Left lung (tissue), 10 donors: ENCODE measurements around the gene PLCL2. TPM values are rescaled to one million over a fixed set of nuclear protein-coding genes. Genes with fewer than 3 reads are reported as not detected.
A peak's percentile ranks its signal among the peaks of the same experiment; 100 is the strongest.

Source experiments
- ATAC-seq: fragments of 200-7000 bp; cut with Tn5 transposase; one replicate; pipeline ENCODE4 v1.9.1; 2020; ENCODE audit warnings: moderate library complexity
- DNase-seq, 4 donors: peaks; one replicate each; pipeline ENCODE4 v3.0.0-alpha.2; 2013 to 2020
- H3K27ac ChIP-seq, 2 donors: fragments of 200-600 bp; sonication (generic) in 1 of 2; one replicate each; pipeline versions ENCODE4 v1.5.0 to v1.8.0; 2020 to 2021
- H3K27me3 ChIP-seq, 2 donors: fragments of 200-600 bp; sonication (generic) in 1 of 2; one replicate each; pipeline versions ENCODE4 v1.5.0 to v1.8.0; 2020 to 2021
- H3K36me3 ChIP-seq, 2 donors: fragments of 200-600 bp; sonication (generic) in 1 of 2; one replicate each; pipeline versions ENCODE4 v1.5.0 to v1.8.0; 2020 to 2021
- H3K4me1 ChIP-seq, 2 donors: fragments of 200-600 bp; one replicate each; pipeline ENCODE4 v1.8.0; 2021
- H3K4me3 ChIP-seq, 2 donors: fragments of 200-600 bp; sonication (generic) in 1 of 2; one replicate each; pipeline versions ENCODE4 v1.5.0 to v1.8.0; 2020 to 2021; ENCODE audit warnings: mild to moderate bottlenecking in 1 of 2
- H3K9me3 ChIP-seq, 2 donors: fragments of 200-600 bp; sonication (generic) in 1 of 2; one replicate each; pipeline versions ENCODE4 v1.5.0 to v1.8.0; 2020 to 2021
- intact Hi-C, 2 donors: fragments of 100-400 bp; cut with DNase I; formaldehyde crosslinking; loops; one replicate each; pipeline versions ENCODE4 v1.11.2 to v1.14.2; 2022
- polyA plus RNA-seq, 6 donors: library from polyadenylated mRNA; unstranded; fragments of 120-200 nt; gene quantifications; one replicate each; pipeline ENCODE4 v1.2.1, GENCODE V29; 2013; ENCODE audit not compliant: insufficient read length in 6 of 6
- total RNA-seq, 2 donors: library from RNA; stranded (reverse); fragmentation: NEBNext Ultra II Directional; extraction: Animal tissue kit (Norgen Biotek cat#: 25700); gene quantifications; one replicate each; pipeline ENCODE4 v1.2.1, GENCODE V29; 2021
- TF ChIP-seq, protein P1 (sequence below), 2 donors: fragments of 200-600 bp; sonication (generic) in 1 of 2; IDR thresholded peaks; one replicate each; pipeline versions ENCODE4 v1.5.0 to v1.8.0; 2021; ENCODE audit warnings: antibody characterized with exemption in 2 of 2
- donor health status: DM: no; HTN: yes; CAD: no.
- donor health status: DM: no; HTN: no; CAD: no.

The PLCL2 gene
- total and polyA plus RNA-seq, 8 donors: 7.8 to 15.7 (median 10.1) TPM

- Histone ChIP-seq H3K27ac (no peak overlapping the region), H3K4me1 (peaks cover 0 to 12% of the 10 kb centered on the region in 2 donors), H3K36me3 (no peaks in the 10 kb centered on the region), H3K9me3 (no peaks in the 10 kb centered on the region), H3K4me3 (no peak overlapping the region), H3K27me3 (no peaks in the 10 kb centered on the region)
- DNase-seq: no peak
- intact Hi-C loops: no loop called here
- no peak for ATAC-seq
- TF ChIP-seq, protein P1, sequence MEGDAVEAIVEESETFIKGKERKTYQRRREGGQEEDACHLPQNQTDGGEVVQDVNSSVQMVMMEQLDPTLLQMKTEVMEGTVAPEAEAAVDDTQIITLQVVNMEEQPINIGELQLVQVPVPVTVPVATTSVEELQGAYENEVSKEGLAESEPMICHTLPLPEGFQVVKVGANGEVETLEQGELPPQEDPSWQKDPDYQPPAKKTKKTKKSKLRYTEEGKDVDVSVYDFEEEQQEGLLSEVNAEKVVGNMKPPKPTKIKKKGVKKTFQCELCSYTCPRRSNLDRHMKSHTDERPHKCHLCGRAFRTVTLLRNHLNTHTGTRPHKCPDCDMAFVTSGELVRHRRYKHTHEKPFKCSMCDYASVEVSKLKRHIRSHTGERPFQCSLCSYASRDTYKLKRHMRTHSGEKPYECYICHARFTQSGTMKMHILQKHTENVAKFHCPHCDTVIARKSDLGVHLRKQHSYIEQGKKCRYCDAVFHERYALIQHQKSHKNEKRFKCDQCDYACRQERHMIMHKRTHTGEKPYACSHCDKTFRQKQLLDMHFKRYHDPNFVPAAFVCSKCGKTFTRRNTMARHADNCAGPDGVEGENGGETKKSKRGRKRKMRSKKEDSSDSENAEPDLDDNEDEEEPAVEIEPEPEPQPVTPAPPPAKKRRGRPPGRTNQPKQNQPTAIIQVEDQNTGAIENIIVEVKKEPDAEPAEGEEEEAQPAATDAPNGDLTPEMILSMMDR (IDR thresholded peaks at IDR 0.05): no peak
These were observed 145.7 kb downstream of the PLCL2 start for GRCh38 chr3:17030438-17030837.

DNA sequence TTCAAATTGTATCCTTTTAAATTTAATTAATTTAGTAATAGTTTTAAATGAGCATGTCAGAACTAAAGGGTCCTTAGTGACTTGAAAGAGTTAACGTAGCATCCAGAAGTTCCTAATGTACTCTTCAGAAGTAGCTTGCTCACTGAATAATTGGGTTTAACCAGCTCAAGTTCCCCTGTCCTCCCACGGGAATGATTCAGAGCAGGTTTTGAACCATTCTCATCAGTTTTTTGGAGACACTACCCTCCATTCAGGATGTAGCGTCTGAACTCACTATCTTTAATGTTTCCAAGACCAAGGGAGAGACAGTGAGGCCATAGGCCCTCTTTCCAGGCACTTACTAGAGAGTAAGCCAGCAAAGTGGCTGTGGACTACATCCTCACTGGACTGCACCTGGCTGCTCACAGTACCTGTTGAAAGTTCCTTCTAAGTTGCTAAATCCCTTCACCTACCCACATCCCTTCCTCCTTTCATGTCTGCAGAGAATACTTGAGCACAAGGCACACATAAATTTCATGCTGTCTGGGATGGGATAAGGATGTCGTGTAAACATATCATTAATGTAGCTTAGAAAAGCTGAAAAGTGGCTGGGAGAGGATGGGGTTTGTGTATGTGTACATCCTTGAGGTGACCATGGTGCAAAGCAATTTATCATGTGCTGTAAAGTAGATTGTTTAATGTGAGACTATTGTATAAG, 146.3 kb downstream of the PLCL2 start:
- H3K27ac ChIP-seq: no peak overlapping the region
- peaks cover 0 to 12% of the 10 kb centered on the region in 2 donors for H3K4me1 ChIP-seq
- no peaks in the 10 kb centered on the region for H3K9me3 ChIP-seq
- no peak for ATAC-seq
- H3K27me3 ChIP-seq: no peaks in the 10 kb centered on the region
- no peak for DNase-seq
- intact Hi-C loops: no loop called here
- no peak overlapping the region for H3K4me3 ChIP-seq
- TF ChIP-seq, protein P1 (IDR thresholded peaks at IDR 0.05): no peak
- H3K36me3 ChIP-seq: no peaks in the 10 kb centered on the region

GRCh38 chr3:17032407-17033034, 147.8 kb downstream of the PLCL2 start:
- TF ChIP-seq, protein P1 (IDR thresholded peaks at IDR 0.05): peak; percentile 47 to 72
- no peak overlapping the region for H3K4me3 ChIP-seq
- no peaks in the 10 kb centered on the region for H3K36me3 ChIP-seq
- no peak overlapping the region for H3K27ac ChIP-seq
- no peaks in the 10 kb centered on the region for H3K9me3 ChIP-seq
- peak; percentile 88 for ATAC-seq
- H3K27me3 ChIP-seq: no peaks in the 10 kb centered on the region
- peaks cover 0 to 12% of the 10 kb centered on the region in 2 donors for H3K4me1 ChIP-seq
- intact Hi-C loops: no loop called here
- peak in 2 of 4 donors; percentile 15 to 35 for DNase-seq

GRCh38 chr3:17033516-17034168, 148.9 kb downstream of the PLCL2 start:
- intact Hi-C loops: no loop called here
- Histone ChIP-seq H3K4me1 (peaks cover 0 to 12% of the 10 kb centered on the region in 2 donors), H3K9me3 (no peaks in the 10 kb centered on the region), H3K36me3 (no peaks in the 10 kb centered on the region), H3K27me3 (no peaks in the 10 kb centered on the region), H3K27ac (no peak overlapping the region), H3K4me3 (no peak overlapping the region)
- TF ChIP-seq, protein P1 (IDR thresholded peaks at IDR 0.05): no peak
- no peak for ATAC-seq
- DNase-seq: no peak

DNA sequence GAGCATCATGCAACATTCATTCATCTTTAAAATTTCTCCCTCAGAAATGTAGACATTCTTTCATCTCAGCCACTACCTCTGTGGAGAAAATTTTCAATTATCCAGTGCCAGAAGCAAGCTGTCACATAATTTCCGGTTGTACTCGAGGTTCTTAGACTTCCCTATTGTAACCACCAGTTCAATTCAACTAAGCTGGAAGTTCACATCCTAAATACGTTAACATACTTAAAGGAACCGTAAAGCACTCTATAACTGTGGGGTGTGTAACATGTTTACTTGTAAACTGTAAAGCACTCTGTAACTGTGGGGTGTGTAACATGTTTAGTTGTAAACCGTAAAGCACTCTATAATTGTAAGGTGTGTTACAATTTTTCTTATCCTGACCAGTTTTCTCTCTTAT, 150.3 kb downstream of the PLCL2 start:
- intact Hi-C loops: no loop called here
- no peak for DNase-seq
- H3K36me3 ChIP-seq: no peaks in the 10 kb centered on the region

More for the DNA sequence above, 150.3 kb downstream of the PLCL2 start:
- no peak overlapping the region for H3K27ac ChIP-seq
- TF ChIP-seq, protein P1 (IDR thresholded peaks at IDR 0.05): no peak
- H3K4me3 ChIP-seq: no peak overlapping the region
- peaks cover 6 to 26% of the 10 kb centered on the region in 2 donors for H3K4me1 ChIP-seq
- H3K27me3 ChIP-seq: no peaks in the 10 kb centered on the region
- ATAC-seq: no peak
- H3K9me3 ChIP-seq: no peaks in the 10 kb centered on the region
